ENCODE measurements around the gene YIF1B.

Gene YIF1B

DNA sequence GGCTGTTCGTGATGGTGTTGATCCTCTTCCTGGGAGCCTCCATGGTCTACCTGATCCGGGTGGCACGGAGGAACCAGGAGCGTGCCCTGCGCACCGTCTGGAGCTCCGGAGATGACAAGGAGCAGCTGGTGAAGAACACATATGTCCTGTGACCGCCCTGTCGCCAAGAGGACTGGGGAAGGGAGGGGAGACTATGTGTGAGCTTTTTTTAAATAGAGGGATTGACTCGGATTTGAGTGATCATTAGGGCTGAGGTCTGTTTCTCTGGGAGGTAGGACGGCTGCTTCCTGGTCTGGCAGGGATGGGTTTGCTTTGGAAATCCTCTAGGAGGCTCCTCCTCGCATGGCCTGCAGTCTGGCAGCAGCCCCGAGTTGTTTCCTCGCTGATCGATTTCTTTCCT, 23.9 kb downstream of the YIF1B start:
- DNase-seq (ENCODE audit: low read depth, low spot score) = no peak
- POLR2A ChIA-PET = no interaction called here
- CTCF ChIA-PET = no interaction called here

DNA sequence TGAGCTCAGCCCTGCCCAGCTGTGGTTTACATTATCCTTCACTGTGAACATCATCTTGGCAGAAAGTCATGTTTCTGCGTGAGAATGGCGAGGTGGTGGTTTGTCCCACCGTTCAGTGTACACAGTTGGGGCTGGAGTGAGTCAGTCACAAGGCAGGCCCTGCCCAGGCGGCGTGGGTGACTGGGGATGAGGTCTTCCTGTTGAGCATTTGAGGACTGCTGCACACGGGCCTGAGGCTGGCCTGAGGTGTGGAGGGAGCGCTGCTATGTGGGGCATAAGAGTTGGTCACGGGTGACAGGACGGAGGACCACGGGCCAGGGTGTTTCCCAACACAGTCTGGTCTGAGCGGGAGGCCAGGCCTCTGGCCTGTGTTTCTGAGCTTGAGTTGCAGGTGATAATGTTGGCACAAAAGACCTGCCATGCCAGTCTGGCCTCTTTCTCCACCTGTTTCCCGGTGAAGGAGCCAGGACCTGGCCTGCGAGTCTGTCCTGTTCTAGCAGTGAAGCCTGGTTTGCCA, 25.1 kb downstream of the YIF1B start:
- POLR2A ChIA-PET = no interaction called here
- H3K4me3 ChIP-seq (ENCODE audit: low read depth, low read length) = no peak overlapping the region
- TF ChIP-seq, protein P1, sequence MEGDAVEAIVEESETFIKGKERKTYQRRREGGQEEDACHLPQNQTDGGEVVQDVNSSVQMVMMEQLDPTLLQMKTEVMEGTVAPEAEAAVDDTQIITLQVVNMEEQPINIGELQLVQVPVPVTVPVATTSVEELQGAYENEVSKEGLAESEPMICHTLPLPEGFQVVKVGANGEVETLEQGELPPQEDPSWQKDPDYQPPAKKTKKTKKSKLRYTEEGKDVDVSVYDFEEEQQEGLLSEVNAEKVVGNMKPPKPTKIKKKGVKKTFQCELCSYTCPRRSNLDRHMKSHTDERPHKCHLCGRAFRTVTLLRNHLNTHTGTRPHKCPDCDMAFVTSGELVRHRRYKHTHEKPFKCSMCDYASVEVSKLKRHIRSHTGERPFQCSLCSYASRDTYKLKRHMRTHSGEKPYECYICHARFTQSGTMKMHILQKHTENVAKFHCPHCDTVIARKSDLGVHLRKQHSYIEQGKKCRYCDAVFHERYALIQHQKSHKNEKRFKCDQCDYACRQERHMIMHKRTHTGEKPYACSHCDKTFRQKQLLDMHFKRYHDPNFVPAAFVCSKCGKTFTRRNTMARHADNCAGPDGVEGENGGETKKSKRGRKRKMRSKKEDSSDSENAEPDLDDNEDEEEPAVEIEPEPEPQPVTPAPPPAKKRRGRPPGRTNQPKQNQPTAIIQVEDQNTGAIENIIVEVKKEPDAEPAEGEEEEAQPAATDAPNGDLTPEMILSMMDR (IDR thresholded peaks at IDR 0.05; ENCODE audit: insufficient read depth, low read length, missing control alignments) = no peak
- CTCF ChIA-PET = interaction anchor here (1.1 to 1.3 kb wide), 3 partner anchors 27 to 48 kb away, joined by 3 read pairs; partner anchors contain the start of gene SPINT2
- peak; percentile 71 for DNase-seq (ENCODE audit: low read depth, low spot score)

More for the DNA sequence above, 23.9 kb downstream of the YIF1B start:
- H3K4me3 ChIP-seq (ENCODE audit: low read depth, low read length) = no peak overlapping the region
- TF ChIP-seq, protein P1 (IDR thresholded peaks at IDR 0.05; ENCODE audit: insufficient read depth, low read length, missing control alignments) = no peak

DNA sequence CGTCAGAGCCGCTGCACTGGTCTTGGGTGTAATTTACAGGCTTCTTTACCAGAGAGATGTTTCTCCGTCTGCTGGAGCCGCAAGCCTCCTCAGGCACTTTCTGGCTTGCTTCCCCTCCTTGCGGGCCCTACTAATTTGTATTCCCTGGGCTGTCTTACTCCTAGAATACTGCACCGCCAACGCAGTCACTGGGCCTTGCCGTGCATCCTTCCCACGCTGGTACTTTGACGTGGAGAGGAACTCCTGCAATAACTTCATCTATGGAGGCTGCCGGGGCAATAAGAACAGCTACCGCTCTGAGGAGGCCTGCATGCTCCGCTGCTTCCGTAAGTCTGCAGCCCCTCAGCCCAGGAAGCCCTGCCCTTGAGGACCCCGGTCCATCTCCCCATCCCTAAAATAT, 25.8 kb downstream of the YIF1B start:
- DNase-seq (ENCODE audit: low read depth, low spot score) = no peak
- POLR2A ChIA-PET = no interaction called here
- CTCF ChIA-PET = interaction anchor here (1.1 to 1.3 kb wide), 3 partner anchors 26 to 47 kb away, joined by 3 read pairs; partner anchors contain the start of gene SPINT2
- H3K4me3 ChIP-seq (ENCODE audit: low read depth, low read length) = no peak overlapping the region
- TF ChIP-seq, protein P1 (IDR thresholded peaks at IDR 0.05; ENCODE audit: insufficient read depth, low read length, missing control alignments) = no peak

DNA sequence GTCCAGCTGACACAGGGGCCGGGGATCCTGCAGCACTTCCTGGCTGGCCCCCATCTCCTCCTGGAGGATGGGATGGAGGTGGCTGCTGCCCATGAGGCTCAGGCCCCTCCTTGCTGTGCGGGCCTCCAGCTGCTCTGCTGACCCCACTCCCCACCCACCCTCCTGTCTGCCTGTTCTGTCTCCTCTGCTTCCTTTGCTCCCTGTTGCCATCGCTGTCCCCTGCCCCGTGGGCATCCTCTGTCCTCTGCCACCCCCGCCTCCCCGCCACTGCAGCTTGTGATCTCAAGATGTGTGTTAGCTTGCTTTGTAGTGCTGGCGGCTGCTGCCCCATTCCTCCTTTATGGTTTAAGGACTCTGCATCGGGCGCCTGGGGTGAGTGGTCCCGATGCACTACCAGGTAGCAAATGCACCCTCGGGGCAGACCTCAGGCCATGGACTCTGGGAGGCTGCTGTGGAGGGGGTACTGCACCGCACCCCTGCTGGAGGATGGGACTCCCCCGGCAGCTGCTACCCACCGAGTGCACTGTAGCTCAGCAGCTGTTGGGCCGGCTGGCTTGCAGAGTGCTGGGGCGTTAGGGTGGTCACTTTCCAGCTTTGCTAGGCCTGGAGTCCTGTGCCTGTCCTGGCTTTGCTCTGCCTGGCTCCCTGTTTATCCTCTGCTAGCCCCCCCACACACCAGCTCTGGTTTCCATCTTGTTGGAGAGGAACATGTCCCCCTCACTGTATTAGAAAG, 27.5 kb downstream of the YIF1B start:
- TF ChIP-seq, protein P1 (IDR thresholded peaks at IDR 0.05; ENCODE audit: insufficient read depth, low read length, missing control alignments) = no peak
- no peak overlapping the region for H3K4me3 ChIP-seq (ENCODE audit: low read depth, low read length)
- DNase-seq (ENCODE audit: low read depth, low spot score) = no peak
- CTCF ChIA-PET = interaction anchor here (1.5 kb wide), 1 partner anchor 44 kb away, joined by 3 read pairs; no protein-coding TSS in a partner anchor
- POLR2A ChIA-PET = no interaction called here

DNA sequence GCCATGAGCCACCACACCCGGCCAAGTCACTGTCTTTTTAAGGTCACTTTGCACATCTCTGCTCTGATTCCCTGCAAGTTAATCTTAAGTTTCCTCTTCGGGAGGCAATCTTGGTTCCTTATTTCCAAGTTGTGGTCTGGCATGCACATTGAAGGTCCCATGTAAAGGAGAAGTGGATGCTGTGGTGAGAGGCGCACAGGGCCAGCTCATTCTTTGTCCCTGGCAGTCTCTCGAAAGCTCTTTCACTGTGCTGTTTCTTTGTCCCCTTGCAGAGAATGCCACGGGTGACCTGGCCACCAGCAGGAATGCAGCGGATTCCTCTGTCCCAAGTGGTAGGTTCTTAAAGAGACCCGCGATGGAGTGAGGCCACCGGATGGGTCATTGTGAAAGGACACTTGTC, 28.1 kb downstream of the YIF1B start:
- ChIA-PET POLR2A (no interaction called here), CTCF (interaction anchor here (1.5 kb wide), 1 partner anchor 43 kb away, joined by 3 read pairs; no protein-coding TSS in a partner anchor)
- DNase-seq (ENCODE audit: low read depth, low spot score) = no peak
- TF ChIP-seq, protein P1 (IDR thresholded peaks at IDR 0.05; ENCODE audit: insufficient read depth, low read length, missing control alignments) = no peak
- H3K4me3 ChIP-seq (ENCODE audit: low read depth, low read length) = no peak overlapping the region

DNA sequence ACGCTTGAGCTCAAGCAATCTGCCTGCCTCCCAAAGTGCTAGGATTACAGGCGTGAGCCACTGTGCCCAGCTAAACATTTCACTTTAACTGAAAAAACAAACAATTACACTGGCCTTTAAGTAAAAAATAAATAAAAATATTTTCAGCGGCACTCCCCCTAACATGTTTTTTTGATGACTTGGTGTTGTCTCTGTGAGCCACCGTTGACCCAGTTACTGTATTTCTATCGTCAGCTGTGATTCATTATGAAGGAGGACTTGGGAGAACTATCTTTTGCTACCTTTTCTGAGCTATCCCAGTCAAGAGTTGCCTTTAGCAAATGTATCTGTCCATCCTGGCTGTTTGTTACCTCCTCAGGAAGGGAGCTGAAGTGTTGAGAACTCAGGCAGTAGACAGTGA, 30.2 kb downstream of the YIF1B start:
- no peak overlapping the region for H3K4me3 ChIP-seq (ENCODE audit: low read depth, low read length)
- DNase-seq (ENCODE audit: low read depth, low spot score) = peak; percentile 19
- ChIA-PET POLR2A (no interaction called here), CTCF (interaction anchor here (1.1 to 1.4 kb wide), 4 partner anchors 9 to 118 kb away, joined by 3 to 7 read pairs (median 3); partner anchors contain the start of genes FAM98C and PSMD8)
- TF ChIP-seq, protein P1 (IDR thresholded peaks at IDR 0.05; ENCODE audit: insufficient read depth, low read length, missing control alignments) = no peak
